ENCODE measurements around the gene DOCK11.

DOCK11 gene

DNA sequence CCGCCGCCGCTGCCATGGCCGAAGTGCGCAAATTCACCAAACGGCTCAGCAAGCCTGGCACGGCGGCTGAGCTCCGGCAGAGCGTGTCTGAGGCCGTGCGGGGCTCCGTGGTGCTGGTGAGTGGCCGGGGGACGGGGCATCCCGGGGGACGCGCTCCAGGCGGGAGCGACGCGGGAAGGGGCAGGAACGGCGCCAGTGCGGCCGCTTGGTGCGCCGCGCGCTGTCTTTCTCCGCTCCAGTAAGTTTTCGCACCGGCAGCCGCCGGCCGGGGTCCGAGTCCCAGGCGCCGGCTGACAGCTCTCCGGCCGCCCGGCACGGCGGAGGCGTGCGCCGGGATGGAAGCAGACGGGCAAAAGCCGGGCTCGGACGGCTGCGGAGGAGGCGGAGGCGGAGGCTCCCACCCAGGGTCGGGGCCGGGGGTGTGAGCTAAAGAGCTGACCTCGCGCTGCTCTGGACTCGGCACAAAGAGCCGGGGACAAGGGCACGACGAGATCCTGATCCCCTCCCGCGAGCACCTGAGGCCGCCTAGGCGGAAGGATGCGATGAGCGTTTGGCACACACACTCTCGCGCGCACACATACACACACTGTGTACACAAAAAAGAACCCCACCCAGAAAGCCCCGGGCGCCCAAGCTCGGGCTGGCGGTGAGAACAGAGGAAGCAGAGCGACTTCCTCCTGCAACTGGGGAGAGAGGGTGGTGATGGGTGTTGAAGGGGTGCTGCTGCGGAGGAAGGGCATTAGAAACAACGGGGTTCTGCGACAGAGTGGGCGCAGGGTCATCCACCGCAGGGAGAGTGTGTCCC lies 545 bp downstream of the DOCK11 start:
- peak; percentile 83 for ATAC-seq
- no peaks in the 10 kb centered on the region for H3K27me3 Mint-ChIP-seq
- peak; percentile 70 to 83 for DNase-seq
- H3K4me3 Mint-ChIP-seq: peak overlapping the region; percentile 93 to 100
- H3K9me3 Mint-ChIP-seq: no peaks in the 10 kb centered on the region
- peaks cover 27% of the 10 kb centered on the region for H3K4me1 Mint-ChIP-seq
- peak overlapping the region; percentile 91 to 99 for H3K27ac Mint-ChIP-seq

DNA sequence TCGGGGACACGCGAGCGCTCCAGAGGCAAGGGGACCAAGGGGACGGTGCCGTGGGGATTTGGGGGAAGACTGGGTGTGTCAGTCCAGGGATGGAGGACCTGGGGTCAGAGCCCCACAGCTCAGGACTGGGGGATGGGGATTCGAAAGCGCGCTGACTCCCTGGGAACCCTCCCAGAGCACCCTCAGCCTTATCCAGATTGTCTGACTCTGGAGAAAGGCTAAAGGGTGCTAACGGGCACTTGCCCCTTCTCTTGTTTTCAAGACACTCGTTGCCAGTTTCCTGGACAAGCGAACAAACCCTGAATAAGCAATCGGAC lies 1.1 kb downstream of the DOCK11 start:
- no peaks in the 10 kb centered on the region for H3K27me3 Mint-ChIP-seq
- ATAC-seq (peak; percentile 4), DNase-seq (no peak)
- peak overlapping the region; percentile 91 to 99 for H3K27ac Mint-ChIP-seq
- H3K9me3 Mint-ChIP-seq: no peaks in the 10 kb centered on the region
- peak overlapping the region; percentile 92 to 100 for H3K4me3 Mint-ChIP-seq
- H3K4me1 Mint-ChIP-seq: peaks cover 27% of the 10 kb centered on the region

DNA sequence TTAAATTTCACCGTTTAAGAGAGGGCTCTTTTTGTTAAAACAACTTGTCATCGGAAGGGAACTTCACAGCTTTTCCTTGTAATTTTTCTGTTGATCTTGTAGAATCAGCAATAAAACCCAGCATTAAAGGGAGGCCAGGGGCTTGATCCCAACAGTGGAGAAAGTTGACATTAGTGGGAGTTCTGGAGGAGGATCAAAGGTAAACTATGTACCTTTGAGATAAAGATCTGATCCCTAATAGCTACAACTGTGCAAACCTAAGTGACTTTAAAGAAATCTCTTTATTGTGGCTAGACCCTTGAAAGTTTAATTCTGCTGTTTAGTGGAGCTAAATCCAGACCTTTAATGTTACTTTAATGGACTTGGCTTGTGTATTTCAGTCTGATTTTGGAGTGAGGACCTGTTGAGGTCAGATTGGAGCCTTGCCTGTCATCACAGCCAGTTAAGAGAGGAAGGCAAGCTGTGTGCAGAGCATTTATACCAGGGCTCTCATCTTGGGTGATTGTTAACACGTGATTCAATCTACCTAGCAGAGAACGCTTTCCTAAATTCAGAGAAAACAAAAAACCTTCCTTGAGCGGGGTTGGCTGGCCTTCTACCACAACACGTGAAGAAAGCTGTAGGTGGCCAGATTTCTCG lies 1.7 kb downstream of the DOCK11 start:
- Mint-ChIP-seq H3K9me3 (no peaks in the 10 kb centered on the region), H3K4me3 (peak overlapping the region; percentile 92 to 100), H3K27me3 (no peaks in the 10 kb centered on the region), H3K27ac (peak overlapping the region; percentile 91 to 99), H3K4me1 (peaks cover 32% of the 10 kb centered on the region)
- peak; percentile 12 to 25 for DNase-seq
- no peak for ATAC-seq

GRCh38 chrX:118498351-118498750 lies 2.7 kb downstream of the DOCK11 start:
- Mint-ChIP-seq H3K9me3 (no peaks in the 10 kb centered on the region), H3K27me3 (no peaks in the 10 kb centered on the region), H3K27ac (peak overlapping the region in 1 of 2 donors; percentile 48), H3K4me3 (peak overlapping the region; percentile 29 to 100), H3K4me1 (peaks cover 42% of the 10 kb centered on the region)
- ATAC-seq (no peak), DNase-seq (no peak)

DNA sequence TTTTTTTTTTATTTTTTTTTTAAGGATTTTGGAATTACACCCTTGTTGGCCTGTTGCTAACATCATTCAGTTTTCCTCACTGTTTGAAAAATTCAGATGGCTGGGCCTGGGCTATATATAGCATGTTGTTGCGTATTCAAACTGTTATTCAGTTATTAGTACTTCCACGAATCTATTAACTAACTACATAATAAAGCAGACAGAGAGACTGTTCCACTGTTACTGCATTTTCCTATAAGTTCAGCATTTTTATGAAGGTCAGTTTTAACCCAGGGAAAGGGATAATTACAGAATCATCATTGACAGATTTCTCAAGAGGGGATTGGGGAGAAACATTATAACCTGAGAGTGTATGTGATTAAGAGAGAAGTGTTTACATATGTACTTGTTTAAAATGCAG lies 3.1 kb downstream of the DOCK11 start:
- DNase-seq (no peak), ATAC-seq (no peak)
- Mint-ChIP-seq H3K4me3 (peak overlapping the region; percentile 54 to 70), H3K4me1 (peaks cover 46% of the 10 kb centered on the region), H3K27me3 (no peaks in the 10 kb centered on the region), H3K27ac (peak overlapping the region; percentile 5 to 55), H3K9me3 (no peaks in the 10 kb centered on the region)

- Mint-ChIP-seq H3K4me1 (peaks cover 50% of the 10 kb centered on the region), H3K27me3 (no peaks in the 10 kb centered on the region), H3K9me3 (no peaks in the 10 kb centered on the region), H3K27ac (peak overlapping the region; percentile 59 to 61), H3K4me3 (peak overlapping the region; percentile 54 to 70)
- no peak for DNase-seq
- no peak for ATAC-seq
These were observed 3.7 kb downstream of the DOCK11 start for GRCh38 chrX:118499295-118499694.

GRCh38 chrX:118502161-118502789 lies 6.7 kb downstream of the DOCK11 start:
- Mint-ChIP-seq H3K27ac (peak overlapping the region; percentile 96 to 97), H3K27me3 (no peaks in the 10 kb centered on the region), H3K9me3 (no peaks in the 10 kb centered on the region), H3K4me1 (peaks cover 51% of the 10 kb centered on the region), H3K4me3 (peak overlapping the region; percentile 75)
- DNase-seq: no peak
- ATAC-seq: no peak

DNA sequence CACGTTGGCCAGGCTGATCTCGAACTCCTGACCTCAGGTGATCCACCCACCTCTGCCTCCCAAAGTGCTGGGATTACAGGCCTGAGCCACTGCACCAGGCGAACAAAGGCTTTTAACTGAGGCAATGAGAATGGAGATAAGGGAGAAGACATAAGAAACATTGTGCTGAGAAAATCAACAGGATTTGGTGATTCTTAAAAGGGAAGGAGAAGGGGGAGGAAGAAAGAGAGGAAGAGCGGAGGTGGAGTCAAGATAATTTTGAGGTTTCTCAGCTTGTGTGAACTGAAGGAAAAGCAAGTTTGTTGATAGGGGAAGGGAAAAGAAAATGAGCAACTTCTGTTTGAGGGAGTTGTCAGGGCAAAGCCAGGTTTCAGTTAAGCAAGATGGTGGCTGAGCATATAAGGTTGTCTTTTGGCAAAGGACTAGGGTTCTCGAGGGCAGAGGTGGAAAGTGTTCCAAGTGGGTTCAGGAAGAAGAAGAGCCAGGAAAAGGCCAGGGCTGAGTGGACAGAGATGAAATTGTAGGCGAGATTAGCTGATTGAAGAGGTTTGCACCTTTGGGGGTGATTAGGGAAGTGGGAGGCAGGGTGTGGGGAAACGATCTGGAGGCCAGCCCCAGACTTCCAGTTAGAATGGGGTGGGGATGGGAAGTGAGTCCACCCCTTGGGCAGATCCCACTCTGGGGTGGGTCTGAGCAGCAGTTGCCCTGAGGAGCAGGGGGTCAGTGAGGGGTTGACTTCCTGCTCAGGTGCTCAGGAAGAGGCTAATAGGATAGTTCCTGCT lies 7.8 kb downstream of the DOCK11 start:
- H3K4me1 Mint-ChIP-seq: peaks cover 54% of the 10 kb centered on the region
- ATAC-seq (no peak), DNase-seq (no peak)
- H3K9me3 Mint-ChIP-seq: no peaks in the 10 kb centered on the region
- H3K27me3 Mint-ChIP-seq: no peaks in the 10 kb centered on the region
- H3K27ac Mint-ChIP-seq: peak overlapping the region; percentile 96 to 97
- H3K4me3 Mint-ChIP-seq: peak overlapping the region; percentile 75

DNA sequence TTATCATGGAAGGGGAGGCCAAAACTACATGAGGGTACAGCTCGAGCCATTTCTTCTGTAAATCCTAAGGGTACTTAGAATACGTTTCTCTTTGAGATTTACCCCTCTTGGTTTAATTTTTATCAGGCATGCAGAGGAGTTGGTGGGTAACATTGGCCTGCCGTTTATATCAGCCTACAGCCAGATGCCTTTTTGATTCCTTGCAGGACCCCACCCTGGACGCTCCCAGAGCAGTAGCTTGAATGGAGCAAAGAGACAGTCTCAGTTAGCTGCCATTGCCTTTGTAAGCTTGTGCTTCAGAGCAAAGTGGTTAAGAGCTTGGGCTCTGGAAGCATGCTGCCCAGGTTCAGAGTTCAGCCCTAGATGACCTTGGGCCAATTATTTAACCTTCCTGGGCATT lies 9.0 kb downstream of the DOCK11 start:
- Mint-ChIP-seq H3K4me3 (no peak overlapping the region), H3K27ac (peak overlapping the region in 1 of 2 donors; percentile 74)
- no peak for ATAC-seq

DNA sequence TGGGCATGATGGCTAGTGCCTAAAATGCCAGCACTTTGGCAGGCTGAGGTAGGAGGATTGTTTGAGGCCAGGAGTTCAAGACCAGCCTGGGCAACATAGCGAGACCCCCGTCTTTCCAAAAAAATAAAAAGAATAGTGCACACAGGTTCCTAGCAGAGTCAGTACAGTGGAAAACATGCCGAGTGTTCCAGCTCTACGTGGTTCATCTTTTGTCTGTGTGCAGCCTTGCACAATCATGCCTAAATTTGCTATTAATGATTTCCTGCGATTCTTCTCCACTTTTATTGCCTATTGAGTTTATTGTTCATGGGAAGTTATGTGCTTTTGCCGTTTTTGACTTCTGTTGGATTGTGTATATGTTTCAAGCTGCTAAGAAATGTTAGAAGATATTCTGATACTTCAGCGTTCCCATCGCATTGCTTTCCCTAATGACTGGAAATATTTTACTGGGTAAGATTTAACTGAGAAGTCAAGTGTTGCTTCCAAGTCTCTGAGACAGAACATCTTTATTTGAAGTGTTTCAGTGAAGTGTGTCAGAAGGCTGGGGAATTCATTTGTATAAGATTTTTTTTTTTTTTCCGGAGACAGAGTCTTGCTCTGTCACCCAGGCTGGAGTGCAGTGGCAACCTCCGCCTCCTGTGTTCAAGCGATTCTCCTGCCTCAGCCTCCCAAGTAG lies 11.3 kb downstream of the DOCK11 start:
- no peak for DNase-seq
- Mint-ChIP-seq H3K27me3 (no peaks in the 10 kb centered on the region), H3K4me1 (peaks cover 71% of the 10 kb centered on the region), H3K9me3 (no peaks in the 10 kb centered on the region), H3K27ac (no peak overlapping the region), H3K4me3 (no peak overlapping the region)
- no peak for ATAC-seq

More for the DNA sequence above, 9.0 kb downstream of the DOCK11 start:
- Mint-ChIP-seq H3K27me3 (no peaks in the 10 kb centered on the region), H3K4me1 (peaks cover 51% of the 10 kb centered on the region), H3K9me3 (no peaks in the 10 kb centered on the region)
- no peak for DNase-seq

- H3K4me3 Mint-ChIP-seq: no peak overlapping the region
- no peak overlapping the region for H3K27ac Mint-ChIP-seq
- DNase-seq (no peak), ATAC-seq (no peak)
- H3K9me3 Mint-ChIP-seq: no peaks in the 10 kb centered on the region
- peaks cover 69% of the 10 kb centered on the region for H3K4me1 Mint-ChIP-seq
- no peaks in the 10 kb centered on the region for H3K27me3 Mint-ChIP-seq
These were observed 12.2 kb downstream of the DOCK11 start for GRCh38 chrX:118507766-118508165.

DNA sequence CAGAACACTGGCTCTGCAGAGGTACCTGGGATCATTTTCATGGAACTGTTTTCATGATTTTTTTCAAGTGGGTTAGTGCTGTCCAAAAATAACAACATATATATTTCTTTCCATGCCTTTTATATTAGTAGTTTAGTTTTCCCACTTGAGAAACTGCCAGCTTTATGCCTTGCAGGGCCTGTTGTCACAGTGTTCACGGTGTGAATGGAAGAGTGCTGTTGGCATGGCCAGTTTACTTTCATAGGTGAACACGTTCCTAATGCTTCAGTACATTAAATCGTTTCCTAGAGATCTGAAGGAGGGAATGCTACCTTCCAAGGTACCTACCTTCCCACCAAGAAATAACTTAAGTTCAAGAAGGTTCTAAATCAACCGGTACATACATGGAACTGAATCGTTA lies 12.6 kb downstream of the DOCK11 start:
- H3K9me3 Mint-ChIP-seq: no peaks in the 10 kb centered on the region
- H3K4me1 Mint-ChIP-seq: peaks cover 69% of the 10 kb centered on the region
- ATAC-seq (no peak), DNase-seq (no peak)
- no peak overlapping the region for H3K27ac Mint-ChIP-seq
- no peaks in the 10 kb centered on the region for H3K27me3 Mint-ChIP-seq
- no peak overlapping the region for H3K4me3 Mint-ChIP-seq

DNA sequence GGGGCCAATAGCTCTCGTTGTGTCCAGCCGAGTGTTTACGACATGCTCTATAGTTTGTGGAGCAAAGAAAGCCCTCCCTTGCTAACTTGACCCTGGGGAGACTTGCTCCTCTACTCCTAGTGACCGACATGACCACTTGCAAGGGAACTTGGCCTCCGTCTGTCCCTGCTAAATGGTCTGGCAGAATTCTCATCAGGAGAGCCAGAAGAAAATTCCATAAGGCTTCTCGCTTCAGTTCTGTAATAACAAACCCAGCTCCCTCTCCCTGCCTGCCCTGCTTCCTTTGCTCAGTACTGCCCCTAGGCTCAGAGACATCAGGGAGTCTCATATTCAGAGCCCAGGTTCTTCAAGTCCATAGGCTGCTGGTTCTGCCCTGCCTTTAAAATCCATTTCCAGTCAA lies 13.0 kb downstream of the DOCK11 start:
- Mint-ChIP-seq H3K4me3 (no peak overlapping the region), H3K27me3 (no peaks in the 10 kb centered on the region), H3K9me3 (no peaks in the 10 kb centered on the region), H3K27ac (peak overlapping the region in 1 of 2 donors; percentile 67), H3K4me1 (peaks cover 68% of the 10 kb centered on the region)
- ATAC-seq (no peak), DNase-seq (no peak)

DNA sequence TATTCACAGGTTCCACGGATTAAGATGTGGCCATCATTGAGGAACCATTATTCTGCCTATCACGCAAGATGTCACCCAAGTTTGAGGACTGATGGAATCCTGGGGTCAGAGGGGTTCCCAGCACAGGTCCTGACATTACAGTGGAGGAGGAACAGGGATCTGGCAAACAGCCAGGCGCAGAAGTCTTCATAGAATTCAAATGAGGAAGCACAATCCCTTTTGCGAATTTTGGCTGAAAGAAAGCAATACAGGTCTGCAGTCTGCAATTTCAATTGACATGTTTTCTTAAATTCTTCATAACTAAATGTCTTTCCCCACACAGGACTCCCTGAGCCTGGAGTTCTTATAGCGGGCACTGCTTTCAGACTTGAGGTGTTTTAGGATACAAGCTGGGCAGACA lies 14.5 kb downstream of the DOCK11 start:
- Mint-ChIP-seq H3K27me3 (no peaks in the 10 kb centered on the region), H3K9me3 (no peaks in the 10 kb centered on the region), H3K4me1 (peaks cover 60% of the 10 kb centered on the region), H3K27ac (no peak overlapping the region), H3K4me3 (no peak overlapping the region)
- no peak for ATAC-seq
- DNase-seq: no peak

All from stimulated activated naive CD8-positive, alpha-beta T cell treated with anti-CD3 and anti-CD28 coated beads, Interleukin-15, amount 100 ng/mL, for 72 hours (primary cell).